Measurements from ENCODE around the gene DHX35.
"Not testable (repeated sequence)": the region's sequence is repeated elsewhere in the genome, so short reads cannot be mapped to it uniquely, and the experiment has no call there.

DHX35 gene

DNA sequence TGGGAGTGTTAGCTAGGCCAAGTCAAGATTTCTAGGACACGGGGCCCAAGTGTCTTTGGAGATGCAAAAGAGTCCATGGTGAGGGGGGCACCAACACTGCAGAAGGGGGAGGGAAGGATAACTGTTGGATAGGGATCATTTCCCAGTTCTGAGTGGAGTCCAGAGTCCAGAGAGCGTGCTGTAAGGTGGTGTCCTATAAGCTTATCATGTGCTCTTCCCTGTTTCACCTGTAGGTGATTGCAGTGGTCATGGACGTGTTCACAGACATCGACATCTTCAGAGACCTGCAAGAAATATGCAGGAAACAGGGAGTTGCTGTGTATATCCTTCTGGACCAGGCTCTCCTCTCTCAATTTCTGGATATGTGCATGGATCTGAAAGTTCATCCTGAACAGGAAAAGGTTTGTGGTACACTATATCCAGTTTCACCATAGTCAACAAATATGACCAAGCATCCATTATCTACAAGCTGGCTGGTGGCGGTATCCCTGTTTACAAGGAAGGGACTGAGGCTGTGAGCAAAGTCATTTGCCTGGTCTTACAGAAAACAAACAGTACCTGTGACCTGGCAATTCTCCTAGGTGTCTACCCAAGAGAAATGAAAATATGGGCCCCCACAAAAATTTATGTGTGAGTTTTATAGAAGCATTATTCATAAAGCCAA, 20.3 kb upstream of the DHX35 start:
- no peak for DNase-seq (ENCODE audit: low read depth)

DNA sequence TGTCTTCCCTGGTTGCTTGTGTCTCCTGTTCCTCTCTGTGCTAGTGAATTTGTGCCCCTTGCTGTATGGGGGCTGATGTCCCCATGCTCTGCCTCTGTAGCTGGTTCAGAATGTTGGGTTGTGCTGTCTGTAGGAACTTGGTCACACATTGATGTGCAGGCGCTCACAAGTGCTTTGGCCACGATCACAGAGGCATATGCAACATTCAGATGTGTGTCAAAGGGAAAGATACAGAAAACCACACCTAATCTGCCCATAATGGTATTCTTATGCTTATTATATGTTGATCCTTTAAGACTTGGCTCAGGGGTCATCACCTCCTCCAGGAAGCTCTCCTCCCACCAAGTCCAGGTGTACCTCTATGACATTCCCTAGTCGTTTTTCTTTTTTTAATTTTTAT, 17.1 kb upstream of the DHX35 start:
- no peak for DNase-seq (ENCODE audit: low read depth)

DNA sequence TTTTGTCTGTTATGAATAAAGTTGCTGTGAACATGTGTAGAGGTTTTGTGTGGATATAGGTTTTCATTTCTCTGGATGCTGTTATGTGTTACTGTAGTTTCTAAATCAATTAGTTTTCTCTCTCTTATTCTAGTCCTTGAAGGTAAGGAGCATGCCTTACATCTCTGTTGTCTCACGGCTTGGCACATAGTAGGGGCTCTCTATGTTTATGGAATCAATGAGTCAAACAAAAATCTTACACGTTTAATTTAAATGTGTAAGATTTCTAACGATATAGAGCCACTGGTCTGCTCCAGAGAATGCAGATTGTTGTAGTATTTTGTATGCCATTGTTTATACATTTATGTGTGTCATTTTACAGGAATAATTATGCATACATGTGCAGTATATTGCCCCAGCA, 15.3 kb upstream of the DHX35 start:
- no peak for DNase-seq (ENCODE audit: low read depth)

DNA sequence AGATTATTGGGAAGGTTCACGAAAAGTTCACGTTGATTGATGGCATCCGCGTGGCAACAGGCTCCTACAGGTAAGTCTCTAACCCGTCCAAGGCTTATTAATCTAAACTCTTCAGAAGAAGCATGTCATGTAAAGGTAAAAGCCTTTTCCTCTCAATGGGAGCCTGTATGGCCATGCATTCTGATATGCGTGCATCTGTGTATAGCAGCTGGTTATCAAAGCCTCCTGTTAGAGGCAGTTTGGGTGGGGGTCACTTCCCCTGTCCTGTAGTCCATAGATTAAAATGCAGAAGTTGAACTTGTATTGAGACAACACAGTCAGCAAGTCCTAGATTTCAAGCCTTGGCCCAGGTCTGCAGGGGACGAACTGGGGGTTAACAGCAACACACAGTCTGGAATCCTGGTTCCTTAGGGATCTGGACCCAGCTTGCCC, 14.2 kb upstream of the DHX35 start:
- no peak for DNase-seq (ENCODE audit: low read depth)

DNA sequence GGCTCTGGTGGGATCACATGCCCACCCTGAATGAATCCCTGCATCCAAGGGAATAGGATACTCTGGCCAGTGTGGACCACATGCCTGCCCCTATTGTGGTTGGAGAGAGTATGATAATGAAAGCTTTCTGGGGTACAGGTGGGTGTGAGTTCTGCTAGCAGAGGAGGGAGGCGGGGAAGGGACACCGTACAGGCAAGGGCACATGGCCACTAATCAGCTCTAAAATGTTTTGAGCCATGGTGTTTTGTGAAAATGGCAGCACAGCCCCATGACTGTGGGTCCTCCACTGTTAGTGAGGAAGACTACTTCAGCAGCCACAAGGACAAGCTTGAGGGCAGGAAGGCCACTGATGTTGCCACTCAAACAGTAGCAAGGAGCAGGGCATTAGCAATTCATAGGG, 11.9 kb upstream of the DHX35 start:
- no peak for DNase-seq (ENCODE audit: low read depth)

DNA sequence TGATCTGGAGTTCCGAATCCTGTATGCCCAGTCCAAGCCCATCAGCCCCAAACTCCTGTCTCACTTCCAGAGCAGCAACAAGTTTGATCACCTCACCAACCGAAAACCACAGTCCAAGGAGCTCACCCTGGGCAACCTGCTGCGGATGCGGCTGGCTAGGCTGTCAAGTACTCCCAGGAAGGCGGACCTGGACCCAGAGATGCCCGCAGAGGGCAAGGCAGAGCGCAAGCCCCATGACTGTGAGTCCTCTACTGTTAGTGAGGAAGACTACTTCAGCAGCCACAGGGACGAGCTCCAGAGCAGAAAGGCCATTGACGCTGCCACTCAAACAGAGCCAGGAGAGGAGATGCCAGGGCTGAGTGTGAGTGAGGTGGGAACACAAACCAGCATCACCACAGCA, 10.5 kb upstream of the DHX35 start:
- no peak for DNase-seq (ENCODE audit: low read depth)

DNA sequence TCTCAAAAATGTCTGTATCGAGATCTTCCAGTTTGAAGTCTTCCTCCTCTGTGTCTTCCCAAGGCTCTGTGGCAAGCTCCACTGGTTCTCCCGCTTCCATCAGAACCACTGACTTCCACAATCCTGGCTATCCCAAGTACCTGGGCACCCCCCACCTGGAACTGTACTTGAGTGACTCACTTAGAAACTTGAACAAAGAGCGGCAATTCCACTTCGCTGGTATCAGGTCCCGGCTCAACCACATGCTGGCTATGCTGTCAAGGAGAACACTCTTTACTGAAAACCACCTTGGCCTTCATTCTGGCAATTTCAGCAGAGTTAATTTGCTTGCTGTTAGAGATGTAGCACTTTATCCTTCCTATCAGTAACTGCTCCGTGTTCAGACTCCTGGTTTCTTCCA, 10.0 kb upstream of the DHX35 start:
- no peak for DNase-seq (ENCODE audit: low read depth)

DNA sequence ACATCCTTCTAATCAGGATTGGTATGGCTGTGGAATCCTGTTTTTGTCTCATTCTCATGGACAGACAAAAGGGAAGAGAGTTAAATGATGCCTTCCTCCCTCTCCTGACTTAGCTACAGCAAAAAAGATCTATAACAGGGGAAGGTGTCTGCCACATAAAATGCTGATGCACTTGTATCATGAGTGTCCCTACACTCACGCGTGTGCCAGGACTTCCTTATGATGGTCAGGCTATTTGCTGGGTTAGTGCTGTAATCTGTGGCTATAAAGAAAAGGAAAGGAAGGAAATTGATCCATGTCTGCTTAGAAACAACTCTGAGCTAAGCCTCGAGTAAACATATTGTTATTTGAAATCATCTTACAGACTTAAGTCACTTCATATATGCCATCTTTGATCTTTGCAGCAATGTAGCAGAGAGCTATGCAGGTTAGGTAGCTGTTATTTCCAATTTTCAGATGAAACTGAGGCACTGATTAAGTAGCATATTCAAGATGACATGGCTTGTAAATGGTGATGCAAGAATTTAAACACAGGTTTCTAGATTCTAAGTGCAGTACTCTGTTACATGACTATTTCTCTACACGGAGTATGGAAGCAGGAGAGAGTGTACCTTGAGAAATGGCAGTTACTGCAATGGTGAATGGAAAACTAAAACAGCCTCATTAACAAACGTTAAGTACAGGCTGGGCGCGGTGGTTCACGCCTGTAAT, 8.4 kb upstream of the DHX35 start:
- no peak for DNase-seq (ENCODE audit: low read depth)

DNA sequence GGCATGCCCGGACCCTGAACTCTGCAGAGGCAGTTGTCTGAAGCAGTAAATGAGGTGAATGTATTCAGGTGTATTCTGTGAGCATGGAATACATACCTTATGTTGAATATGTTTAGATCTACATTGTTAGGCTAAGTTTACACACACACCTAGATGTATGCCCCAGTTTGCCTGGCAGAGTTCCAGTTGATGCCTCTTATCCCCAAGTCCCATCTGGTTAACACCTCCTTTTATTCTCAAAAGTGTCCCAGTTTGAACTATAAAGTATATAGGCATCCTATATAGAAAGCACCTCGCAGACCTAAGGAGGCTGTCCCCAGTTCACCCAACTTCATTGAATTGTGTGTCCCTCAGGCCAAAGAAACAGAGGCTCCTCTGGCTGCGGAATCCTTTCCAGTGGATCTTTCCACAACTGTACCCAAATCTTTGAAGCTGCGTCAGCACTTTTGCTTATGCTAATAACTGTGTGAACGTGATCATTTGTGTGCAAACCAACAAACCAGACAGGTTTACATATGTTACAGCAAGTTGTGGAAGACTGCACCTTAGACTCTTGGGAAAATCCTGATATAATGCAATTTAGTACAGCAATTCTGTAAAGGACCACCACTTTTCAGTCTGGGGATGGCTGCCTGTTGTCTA, 4.8 kb upstream of the DHX35 start:
- no peak for DNase-seq (ENCODE audit: low read depth)

DNA sequence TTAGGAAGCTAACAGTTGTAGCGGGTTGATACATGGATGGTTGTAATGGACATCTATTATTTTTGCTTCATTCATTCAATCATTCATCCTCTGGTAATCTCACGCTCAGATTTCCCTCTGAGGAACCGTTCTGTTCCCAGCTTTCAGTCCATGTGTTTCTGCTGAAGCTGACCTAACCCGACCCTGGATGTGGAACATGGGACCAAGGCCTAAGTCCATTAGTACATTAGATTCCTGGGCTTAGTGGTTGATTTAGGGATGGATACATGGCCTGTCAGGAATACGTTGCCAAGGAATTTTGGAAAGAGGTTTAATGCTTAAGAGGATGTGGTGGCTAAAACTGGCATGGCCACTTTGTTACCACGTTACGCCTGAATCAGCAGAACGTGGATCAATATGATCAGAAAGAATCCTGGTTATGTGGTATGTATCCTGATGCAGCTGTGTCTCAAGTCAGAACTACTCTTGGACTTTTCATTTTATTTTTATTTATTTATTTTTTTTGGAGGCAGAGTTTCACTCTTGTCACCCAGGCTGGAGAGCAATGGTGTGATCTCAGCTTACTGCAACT, 4.1 kb upstream of the DHX35 start:
- no peak for DNase-seq (ENCODE audit: low read depth)

DNA sequence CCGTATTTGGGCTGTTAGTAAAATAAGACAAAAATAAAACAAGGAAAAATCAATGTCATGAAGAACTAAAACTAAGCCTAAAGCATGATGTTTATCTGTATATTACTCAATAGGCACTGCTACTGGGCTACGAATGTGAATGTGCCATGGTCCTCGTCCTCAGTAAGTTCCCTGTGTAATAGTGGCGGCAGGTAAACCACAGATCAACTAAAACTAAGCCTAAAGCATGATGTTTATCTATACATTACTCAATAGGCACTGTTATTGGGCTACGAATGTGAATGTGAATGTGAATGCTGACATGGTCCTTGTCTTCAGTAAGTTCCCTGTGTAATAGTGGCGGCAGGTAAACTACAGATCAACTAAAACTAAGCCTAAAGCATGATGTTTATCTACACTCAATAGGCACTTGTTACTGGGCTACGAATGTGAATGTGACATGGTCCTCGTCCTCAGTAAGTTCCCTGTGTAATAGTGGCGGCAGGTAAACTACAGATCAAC, 1.9 kb upstream of the DHX35 start:
- not testable (repeated sequence) for DNase-seq (ENCODE audit: low read depth)

DNA sequence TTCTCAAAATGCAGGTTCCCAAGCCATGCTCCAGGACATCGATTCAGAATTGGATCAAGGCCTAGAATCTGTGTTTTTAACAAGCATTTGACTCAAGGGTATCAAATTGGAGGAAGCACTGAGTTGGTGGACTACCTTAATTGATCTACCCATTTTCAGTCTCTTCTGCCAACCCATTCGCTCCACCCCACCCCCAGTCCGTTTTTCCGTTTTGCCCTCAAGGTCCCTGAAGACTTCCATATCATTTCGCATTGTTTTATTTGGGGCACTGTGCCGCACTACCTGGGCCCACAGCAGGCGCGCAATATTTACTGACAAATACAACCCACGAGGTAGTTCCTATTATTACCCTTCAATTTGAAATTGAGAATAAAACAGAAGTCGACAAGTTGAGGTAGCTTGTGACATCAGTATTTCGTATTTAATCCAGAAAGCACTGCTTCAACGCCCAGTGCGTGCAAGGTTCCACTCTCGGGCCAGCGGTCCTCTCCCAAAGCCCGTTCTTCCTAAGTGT, 557 bp upstream of the DHX35 start:
- DNase-seq (ENCODE audit: low read depth): no peak

DNA sequence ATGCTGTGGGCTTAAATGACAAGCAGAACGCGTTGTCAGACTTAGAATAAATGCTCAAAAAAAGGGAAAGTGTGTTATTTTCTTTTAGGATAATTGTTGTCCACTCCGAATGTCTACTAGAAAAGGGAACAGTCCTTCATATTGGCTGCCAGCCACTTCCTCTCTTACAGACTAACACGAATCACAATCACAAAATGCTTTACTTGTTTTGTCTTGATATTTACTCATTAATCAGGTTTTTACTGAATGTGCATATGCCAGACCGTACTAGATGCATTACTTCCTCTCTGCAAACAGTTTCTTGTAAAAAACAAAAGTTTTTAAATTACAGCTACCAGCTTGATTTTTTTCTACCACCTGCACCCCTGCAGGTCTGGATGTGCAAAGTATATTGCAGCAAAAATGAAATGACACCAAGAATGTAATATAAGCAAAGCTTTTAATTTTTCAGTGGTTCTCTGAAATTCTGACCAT, 821 bp downstream of the DHX35 start:
- DNase-seq (ENCODE audit: low read depth): no peak

DNA sequence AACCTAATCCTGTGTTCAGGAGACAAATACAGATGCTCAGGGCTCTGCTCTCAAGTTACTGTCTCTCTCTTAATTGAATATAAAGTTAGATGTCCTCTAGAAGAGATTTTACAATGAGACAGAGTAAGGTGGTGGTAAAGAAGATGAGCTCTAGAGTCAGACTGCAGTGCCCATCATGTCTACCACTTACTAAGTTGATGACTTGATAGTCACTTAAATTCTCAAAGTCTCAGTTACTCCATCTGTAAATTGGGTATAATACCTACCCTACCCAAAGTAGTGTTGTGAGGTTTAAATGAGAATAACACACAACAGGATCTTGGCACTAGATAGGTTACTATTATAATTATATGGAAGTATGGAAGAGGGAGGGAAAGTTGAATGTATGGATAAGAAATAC, 1.6 kb downstream of the DHX35 start:
- no peak for DNase-seq (ENCODE audit: low read depth)

DNA sequence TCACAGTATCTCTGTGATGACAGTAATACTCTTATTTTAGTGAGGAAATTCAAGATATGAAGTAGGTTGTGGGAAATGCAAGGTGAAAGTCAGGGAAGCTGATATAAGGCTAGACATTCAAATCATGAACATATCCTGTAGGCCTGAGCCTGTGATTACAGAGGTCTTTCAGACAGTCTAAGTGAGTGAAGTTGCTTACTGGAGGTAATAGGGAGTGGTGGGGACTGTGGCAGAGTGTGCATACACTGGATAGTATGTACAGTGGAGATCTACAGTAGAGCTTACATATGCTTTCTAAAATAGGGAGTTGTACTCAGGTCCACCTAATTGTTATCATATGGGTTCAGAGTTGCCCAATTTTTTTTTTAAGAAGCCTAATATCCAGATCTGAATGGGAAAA, 3.1 kb downstream of the DHX35 start:
- no peak for DNase-seq (ENCODE audit: low read depth)

DNA sequence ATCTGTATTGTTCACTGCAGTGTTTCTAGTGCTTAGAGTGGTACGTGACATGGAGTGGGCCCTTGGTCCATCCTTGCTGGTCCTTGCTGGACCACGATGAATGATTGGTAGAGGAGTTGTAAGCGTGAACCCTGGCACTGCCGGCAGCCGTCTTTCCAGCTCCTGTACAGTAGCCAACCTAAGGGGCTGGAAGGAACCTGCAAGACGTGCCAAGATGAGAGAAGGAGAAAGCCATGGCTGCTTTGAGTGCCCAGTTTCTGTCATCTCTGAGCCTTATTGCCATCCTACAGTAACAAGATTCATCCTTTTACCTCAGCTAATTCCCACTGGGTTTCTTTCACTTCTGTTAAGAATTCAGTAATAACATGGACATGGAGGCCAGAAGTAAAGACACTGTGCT, 5.9 kb downstream of the DHX35 start:
- DNase-seq (ENCODE audit: low read depth): no peak

DNA sequence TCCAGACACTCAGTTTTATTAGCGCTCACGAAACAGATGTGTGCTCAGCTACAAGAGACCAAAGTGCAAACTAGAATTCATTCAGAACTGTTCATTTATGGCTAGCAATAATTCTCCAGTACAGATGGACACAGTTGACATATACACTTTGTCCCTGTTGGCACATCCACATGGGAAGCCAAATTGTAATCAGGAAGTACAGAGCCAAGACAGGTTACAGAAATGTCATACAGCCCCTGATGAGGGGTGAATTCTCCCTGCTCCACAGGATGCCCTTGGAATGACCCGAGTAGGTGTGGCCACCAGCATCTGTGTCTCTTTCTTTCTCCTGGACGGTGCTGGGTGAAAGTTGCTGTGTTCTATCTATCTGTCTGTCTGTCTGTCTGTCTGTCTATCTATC, 7.6 kb downstream of the DHX35 start:
- DNase-seq (ENCODE audit: low read depth): no peak

DNA sequence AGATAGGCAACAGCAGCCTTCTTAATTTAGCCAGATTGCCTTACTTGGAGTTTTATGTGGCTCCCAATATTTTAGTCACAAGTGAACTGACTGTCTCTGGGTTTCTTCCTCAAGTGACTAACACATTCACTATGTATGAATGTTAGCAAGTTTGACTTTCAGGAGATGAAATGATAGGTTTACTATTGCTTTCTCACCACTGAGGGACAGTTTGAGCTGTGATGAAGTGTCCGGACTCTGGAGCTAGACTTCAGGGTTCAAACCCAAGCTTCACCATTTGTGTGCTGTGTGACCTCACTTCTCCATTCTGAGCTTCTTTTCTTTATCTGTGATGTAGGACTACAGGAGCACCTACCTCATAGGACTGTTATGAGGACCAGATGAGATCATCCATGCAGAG, 8.2 kb downstream of the DHX35 start:
- no peak for DNase-seq (ENCODE audit: low read depth)

DNA sequence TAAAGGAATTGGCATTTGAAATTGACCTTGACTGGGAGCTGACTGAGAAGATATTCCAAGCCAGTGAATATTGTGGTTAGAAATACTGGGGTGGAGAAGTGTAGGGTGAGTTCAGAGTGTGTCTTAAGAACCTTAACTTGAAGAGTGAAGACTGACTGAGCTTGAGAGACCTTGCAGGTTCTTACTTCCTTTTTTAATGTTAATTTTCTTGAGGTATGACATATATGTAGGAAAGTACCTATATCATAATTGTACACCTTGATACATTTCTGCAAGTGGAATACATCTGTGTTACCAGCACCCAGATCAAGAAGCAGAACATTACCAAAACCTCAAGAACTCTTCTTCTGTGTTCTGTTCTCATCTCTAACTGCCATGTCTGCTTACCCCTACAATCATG, 11.0 kb downstream of the DHX35 start:
- DNase-seq (ENCODE audit: low read depth): no peak

DNA sequence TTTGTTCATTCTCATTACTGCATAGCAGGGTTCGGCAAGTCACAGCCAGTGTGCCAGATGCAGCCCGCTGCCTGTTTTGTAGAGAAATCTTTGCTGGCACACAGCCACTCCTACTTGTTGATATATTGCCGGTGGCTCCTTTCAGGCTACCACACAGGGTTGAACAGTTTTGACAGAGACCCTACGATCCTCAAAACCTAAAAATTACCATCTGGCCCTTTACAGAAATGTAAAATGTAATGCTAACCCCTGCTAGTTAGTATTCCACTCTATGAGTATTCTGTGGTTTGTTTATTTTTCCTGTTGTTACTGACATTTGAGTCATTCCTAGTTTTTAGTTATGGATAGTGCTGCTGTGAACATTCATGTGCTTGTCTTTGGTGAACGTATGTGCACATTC, 11.5 kb downstream of the DHX35 start:
- DNase-seq (ENCODE audit: low read depth): no peak

DNA sequence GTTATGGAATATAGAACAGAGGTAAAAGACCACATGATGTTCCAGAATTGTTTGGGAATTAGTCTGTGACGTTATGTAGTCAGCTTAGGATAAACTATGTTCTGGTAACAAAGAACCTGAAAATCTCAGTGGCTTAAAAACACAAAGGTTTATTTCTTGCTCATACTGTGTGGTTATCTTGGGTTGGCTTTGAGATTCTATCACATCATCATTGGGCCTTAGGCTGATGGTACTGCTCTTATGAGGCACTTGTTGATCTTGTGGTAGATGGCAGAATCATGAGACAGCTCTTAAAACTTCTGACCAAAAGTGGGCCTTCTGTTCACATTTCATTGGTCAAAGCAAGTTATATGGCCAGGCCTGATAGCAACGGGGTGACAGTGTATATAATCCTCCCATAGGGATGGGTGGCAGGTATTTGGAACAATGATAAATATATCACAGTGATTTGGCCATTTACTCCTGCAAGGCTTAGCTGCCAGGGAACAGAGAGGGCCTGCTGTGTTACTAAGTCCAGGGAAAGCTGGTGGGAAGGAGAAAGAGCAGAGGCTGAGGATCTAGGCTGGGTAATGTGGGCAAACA, 13.5 kb downstream of the DHX35 start:
- DNase-seq (ENCODE audit: low read depth): no peak

DNA sequence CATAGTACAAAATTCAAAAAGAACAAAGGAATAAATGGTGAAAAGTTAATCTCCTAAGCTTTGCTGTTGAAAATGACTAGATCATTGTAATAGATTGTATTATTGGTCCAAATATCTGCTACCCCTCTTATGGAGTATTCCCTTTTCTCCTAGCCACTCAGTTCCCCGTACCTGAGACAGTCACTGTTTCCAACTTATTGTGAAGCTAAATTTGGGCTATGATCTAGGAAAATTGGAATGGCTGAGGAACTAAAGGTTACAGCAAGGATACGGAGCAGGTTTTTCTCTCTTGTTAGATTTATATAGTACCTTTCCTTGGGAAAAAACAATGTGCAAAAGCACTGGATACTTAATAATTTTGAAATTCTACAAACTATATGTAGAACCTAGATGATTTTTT, 17.3 kb downstream of the DHX35 start:
- DNase-seq (ENCODE audit: low read depth): no peak
